IMR-90 (cell line): ENCODE results near the gene SOX5. TPM values are rescaled to one million over a fixed set of nuclear protein-coding genes. Genes with fewer than 3 reads are reported as not detected.
A peak's percentile ranks its signal among the peaks of the same experiment; 100 is the strongest.

Experiments
- ATAC-seq: fragments of 200-7000 bp; cut with Tn5 transposase; 2 replicates; pipeline ENCODE4 v1.9.1; 2020; ENCODE audit warnings: low read depth, mild to moderate bottlenecking, moderate library complexity
- BruUV-seq: library from RNA; stranded (reverse); fragments of 400-500 nt; replicated peaks from 2 replicates; lab custom pipeline; 2021; lab: Mats Ljungman, UMichigan
- CTCF ChIA-PET: fragments of 300-600 bp; formaldehyde crosslinking; extraction: SDS; loops from one replicate; lab custom pipeline; 2021; ENCODE audit warnings: antibody characterized with exemption; lab: Yijun Ruan, JAX
- POLR2A ChIA-PET: fragments of 300-600 bp; sonication (Branson Sonifier 250); formaldehyde crosslinking; loops from one replicate; lab custom pipeline; 2022; ENCODE audit warnings: antibody characterized with exemption; ENCODE audit not compliant: unreplicated experiment; lab: Charles Lee
- DNase-seq: peaks from one replicate; pipeline ENCODE4 v3.0.0; 2013
- H2AFZ ChIP-seq: replicated peaks from 2 replicates; pipeline ENCODE3; 2013; ENCODE audit warnings: low read length, mild to moderate bottlenecking; ENCODE audit not compliant: poor library complexity
- H2AK5ac ChIP-seq: 2 replicates; pipeline ENCODE4 v1.6.1; 2013; ENCODE audit warnings: low read depth, low read length, inconsistent platforms
- H2AK9ac ChIP-seq: replicated peaks from 2 replicates; pipeline ENCODE3; 2013; ENCODE audit warnings: mild to moderate bottlenecking, low read depth, low read length, moderate library complexity; ENCODE audit not compliant: poor library complexity
- H2BK120ac ChIP-seq: 2 replicates; pipeline ENCODE4 v1.6.1; 2013; ENCODE audit warnings: low read depth, low read length, inconsistent platforms
- H2BK15ac ChIP-seq: 3 replicates; pipeline ENCODE4 v1.6.1; 2013; ENCODE audit warnings: low read depth, low read length, inconsistent platforms
- H2BK20ac ChIP-seq: 2 replicates; pipeline ENCODE4 v1.6.1; 2013; ENCODE audit warnings: low read depth, mild to moderate bottlenecking, inconsistent platforms, low read length, moderate library complexity
- H2BK5ac ChIP-seq: 2 replicates; pipeline ENCODE4 v1.6.1; 2013; ENCODE audit warnings: mild to moderate bottlenecking, low read depth, low read length, inconsistent platforms; ENCODE audit not compliant: poor library complexity, severe bottlenecking
- H3K14ac ChIP-seq: replicated peaks from 2 replicates; pipeline ENCODE4 v1.6.1; 2013; ENCODE audit warnings: low read depth, low read length, inconsistent platforms
- H3K18ac ChIP-seq: 2 replicates; pipeline ENCODE4 v1.6.1; 2013; ENCODE audit warnings: low read depth, low read length, control low read depth
- H3K23ac ChIP-seq: 2 replicates; pipeline ENCODE4 v1.6.1; 2013; ENCODE audit warnings: low read depth, low read length, inconsistent platforms
- H3K27ac ChIP-seq: 2 replicates; pipeline ENCODE4 v1.5.1; 2013; ENCODE audit warnings: mild to moderate bottlenecking, control low read depth, low read length; ENCODE audit not compliant: insufficient read depth
- H3K27me3 ChIP-seq: 2 replicates; pipeline ENCODE4 v1.6.1; 2013; ENCODE audit warnings: low read length; ENCODE audit not compliant: control insufficient read depth, insufficient read depth
- H3K36me3 ChIP-seq: 2 replicates; pipeline ENCODE4 v1.6.1; 2013; ENCODE audit warnings: low read length, mixed read lengths; ENCODE audit not compliant: control insufficient read depth, insufficient read depth
- H3K4ac ChIP-seq: 2 replicates; pipeline ENCODE4 v1.6.1; 2013; ENCODE audit warnings: low read depth, low read length, inconsistent platforms
- H3K4me1 ChIP-seq: 2 replicates; pipeline ENCODE4 v1.6.1; 2013; ENCODE audit warnings: low read length, mixed read lengths; ENCODE audit not compliant: control insufficient read depth, insufficient read depth
- H3K4me2 ChIP-seq: 2 replicates; pipeline ENCODE4 v1.6.1; 2013; ENCODE audit warnings: low read depth, mild to moderate bottlenecking, control low read depth, low read length, moderate library complexity
- H3K4me3 ChIP-seq: 2 replicates; pipeline ENCODE4 v1.5.1; 2013; ENCODE audit warnings: low read depth, mild to moderate bottlenecking, control low read depth, low read length, moderate library complexity; ENCODE audit not compliant: insufficient read depth
- H3K56ac ChIP-seq: 2 replicates; pipeline ENCODE4 v1.6.1; 2013; ENCODE audit warnings: low read length, inconsistent platforms; ENCODE audit not compliant: insufficient read depth; ENCODE audit errors: extremely low read depth
- H3K79me1 ChIP-seq, 2 experiments: 2 replicates each; pipeline ENCODE4 v1.6.1; 2013; ENCODE audit warnings: low read length in 2 of 2, inconsistent platforms in 1 of 2, low read depth in 1 of 2
- H3K9ac ChIP-seq: 2 replicates; pipeline ENCODE4 v1.6.1; 2013; ENCODE audit warnings: low read depth, low read length, control low read depth
- H3K9me1 ChIP-seq: 2 replicates; pipeline ENCODE4 v1.6.1; 2013; ENCODE audit warnings: low read length, inconsistent platforms; ENCODE audit not compliant: insufficient read depth
- H3K9me3 ChIP-seq: 2 replicates; pipeline ENCODE4 v1.6.1; 2013; ENCODE audit warnings: low read length; ENCODE audit not compliant: control insufficient read depth, insufficient read depth
- H4K20me1 ChIP-seq: 2 replicates; pipeline ENCODE4 v1.6.1; 2013; ENCODE audit warnings: low read length, inconsistent platforms; ENCODE audit not compliant: insufficient read depth
- H4K5ac ChIP-seq: 2 replicates; pipeline ENCODE4 v1.6.1; 2013; ENCODE audit warnings: mild to moderate bottlenecking, low read depth, low read length, control low read depth
- H4K8ac ChIP-seq, 2 experiments: 2 replicates each; pipeline ENCODE4 v1.6.1; 2013; ENCODE audit warnings: low read depth in 2 of 2, low read length in 2 of 2, control low read depth in 1 of 2, inconsistent platforms in 1 of 2
- H4K91ac ChIP-seq: 2 replicates; pipeline ENCODE4 v1.6.1; 2013; ENCODE audit warnings: low read depth, low read length, inconsistent platforms; ENCODE audit not compliant: insufficient read depth
- MAFK ChIP-seq: IDR thresholded peaks from 2 replicates; pipeline ENCODE4 v1.6.1; 2012; ENCODE audit warnings: low read depth, low read length, improper control_type of control experiment
- NFE2L2 ChIP-seq: fragments of 150-350 bp; IDR thresholded peaks from 2 replicates; pipeline ENCODE4 v1.6.1; 2016; ENCODE audit warnings: low read depth, mild to moderate bottlenecking, low read length
- WGBS, 2 experiments: methylation state at CpG; one replicate each; pipeline versions ENCODE4 v1.1.5 to v1.1.7; 2013; ENCODE audit warnings: missing lambda C conversion rate in 2 of 2; ENCODE audit not compliant: insufficient read length in 1 of 2; ENCODE audit errors: extremely low coverage in 2 of 2; 5-methylcytosine and 5-hydroxymethylcytosine counted together
- dilution Hi-C: fragments of 300-500 bp; cut with HindIII; formaldehyde crosslinking; loops from one replicate; pipeline ENCODE4 v1.14.3; 2018; ENCODE audit warnings: low sequenced_read_pairs; ENCODE audit not compliant: unreplicated experiment
- in situ Hi-C: fragments of 300-500 bp; cut with MboI; formaldehyde crosslinking; loops from 3 replicates; pipeline ENCODE4 v1.14.3; 2019; ENCODE audit warnings: low sequenced_read_pairs, inconsistent platforms, mixed read lengths
- intact Hi-C: fragments of 100-400 bp; cut with micrococcal nuclease; formaldehyde crosslinking; loops from 2 replicates; pipeline ENCODE4 v1.10.0; 2022
- polyA plus RNA-seq, 3 experiments: library from polyadenylated mRNA; depleted of rRNA; stranded (reverse); fragments of >200 nt; gene quantifications; 2 replicates each; pipeline ENCODE4 v1.2.3, GENCODE V29; 2012; ENCODE audit warnings: low replicate concordance in 1 of 3
- total RNA-seq: library from RNA; depleted of rRNA; stranded (reverse); fragments of >200 nt; gene quantifications from 2 replicates; pipeline ENCODE4 v1.2.3, GENCODE V29; 2012

SOX5 gene
- total and polyA plus RNA-seq, 2 of the 4 experiments (the other 2 are of a cell fraction), result 1.1 to 13.1 TPM

DNA sequence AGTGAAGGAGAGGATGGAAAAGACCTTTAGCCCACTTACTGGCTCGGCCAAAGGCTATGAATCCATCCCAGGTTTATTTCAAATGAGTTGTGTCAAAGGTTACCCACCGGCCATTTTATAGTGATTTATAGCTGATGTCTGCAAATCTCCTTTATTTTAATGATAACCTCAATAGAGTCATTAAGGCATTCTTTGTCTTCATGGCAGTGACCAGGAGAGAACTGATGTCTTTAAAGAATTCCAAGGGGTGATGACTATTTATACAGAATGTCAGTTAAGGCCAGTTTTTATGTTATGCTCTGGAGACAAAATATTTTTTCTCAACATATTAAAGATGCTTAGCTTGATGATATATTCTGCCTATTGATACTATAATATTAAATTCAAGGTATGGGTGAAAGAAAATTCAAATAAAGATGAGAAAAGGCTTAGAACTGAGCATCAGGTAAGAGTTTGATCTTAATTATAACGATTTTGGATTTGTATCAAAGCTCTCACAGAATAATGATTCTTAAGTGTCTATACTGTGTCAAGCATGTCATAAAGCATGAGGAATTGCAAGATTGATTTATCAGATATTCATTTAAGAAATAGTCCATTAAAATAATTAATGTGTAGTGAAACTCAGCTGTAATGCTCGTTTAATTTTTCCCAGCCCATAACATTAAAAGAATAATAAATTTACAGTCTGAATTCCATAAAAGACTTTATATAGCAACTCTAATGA, 361.5 kb downstream of the SOX5 start:
- Histone ChIP-seq H2AK5ac (no peak overlapping the region), H3K14ac (no peak overlapping the region), H3K18ac (no peak overlapping the region), H3K9me3 (no peaks in the 10 kb centered on the region), H4K20me1 (no peaks in the 10 kb centered on the region), H3K27me3 (no peaks in the 10 kb centered on the region), H3K36me3 (no peaks in the 10 kb centered on the region), H2AK9ac (no peak overlapping the region), H2BK15ac (no peak overlapping the region), H3K4me3 (no peak overlapping the region), H3K9me1 (no peaks in the 10 kb centered on the region), H3K56ac (no peak overlapping the region), H2BK120ac (no peak overlapping the region), H3K4me1 (no peaks in the 10 kb centered on the region), H4K91ac (no peak overlapping the region), H3K23ac (no peak overlapping the region), H4K5ac (no peak overlapping the region), H2AFZ (no peak overlapping the region), H2BK5ac (no peak overlapping the region), H3K4me2 (no peak overlapping the region), H3K79me1 (no peaks in the 10 kb centered on the region), H2BK20ac (no peak overlapping the region), H3K9ac (no peak overlapping the region), H4K8ac (no peak overlapping the region), H3K27ac (no peak overlapping the region), H3K4ac (no peak overlapping the region)
- ATAC-seq (no peak), DNase-seq (no peak)
- no CpG with 5 or more reads among the region's 4 CpGs for WGBS, 2 experiments
- intact Hi-C loops, result no loop called here
- POLR2A ChIA-PET, result no interaction called here
- CTCF ChIA-PET, result no interaction called here
- BruUV-seq, result no TSS peak
- in situ Hi-C loops, result no loop called here
- dilution Hi-C loops, result no loop called here
- TF ChIP-seq NFE2L2 (no peak), MAFK (0 out of 2 replicates have a peak, but pooled peaks have one; percentile 14)
